Transverse colon (tissue), 4 donors: ENCODE measurements around the gene SYT17.

Experiments used
- CTCF ChIP-seq, 5 experiments: fragments of 200-600 bp in 3 of 5; fragments of 450-650 bp in 2 of 5; sonication (generic) in 3 of 5; IDR thresholded peaks; 1 replicate in 2 of 5; 2 replicates in 3 of 5; pipeline ENCODE4 v1.5.1; 2016 to 2017; ENCODE audit warnings: antibody characterized with exemption in 5 of 5, inconsistent platforms in 3 of 5, mild to moderate bottlenecking in 2 of 5, moderate library complexity in 1 of 5
- EP300 ChIP-seq: sonication (generic); formaldehyde crosslinking; IDR thresholded peaks from one replicate; pipeline ENCODE4 v1.6.1; 2017; ENCODE audit warnings: antibody characterized with exemption, low read depth
- POLR2A ChIP-seq: fragments of 450-650 bp; IDR thresholded peaks from one replicate; pipeline ENCODE4 v1.6.1; 2016; ENCODE audit warnings: antibody characterized with exemption, mild to moderate bottlenecking, moderate library complexity
- POLR2AphosphoS5 ChIP-seq, 3 donors: sonication (generic); formaldehyde crosslinking; IDR thresholded peaks; one replicate each; pipeline ENCODE4 v1.6.1; 2016; ENCODE audit warnings: antibody characterized with exemption in 3 of 3

- TF ChIP-seq EP300 (no peak), CTCF (IDR thresholded peaks at IDR 0.05) (no peak), POLR2A (no peak), POLR2AphosphoS5 (IDR thresholded peaks at IDR 0.05) (no peak)
These were observed 17.4 kb downstream of the SYT17 start for GRCh38 chr16:19185510-19185851.
